GM12801 (cell line): ENCODE measurements around the gene FGD4.

ENCODE experiments used
- CTCF ChIP-seq: IDR thresholded peaks from one replicate; pipeline ENCODE4 v1.5.1; 2011; ENCODE audit warnings: control low read depth; ENCODE audit not compliant: insufficient read length; ENCODE audit errors: extremely low read depth

The FGD4 gene

DNA sequence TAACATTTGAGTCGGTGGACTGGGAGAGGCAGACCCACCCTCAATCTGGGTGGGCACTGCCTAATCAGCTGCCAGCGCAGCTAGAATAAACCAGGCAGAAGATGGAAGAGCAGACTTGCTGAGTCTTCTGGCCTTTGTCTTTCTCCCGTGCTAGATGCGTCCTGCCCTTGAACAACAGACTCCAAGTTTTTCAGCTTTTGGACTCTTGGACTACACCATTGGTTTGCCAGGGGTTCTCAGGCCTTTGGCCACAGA, 252.5 kb downstream of the FGD4 start:
- TF ChIP-seq CTCF = no peak

GRCh38 chr12:32659908-32660440, 260.6 kb downstream of the FGD4 start:
- TF ChIP-seq CTCF = no peak

- TF ChIP-seq CTCF = no peak
Observed at GRCh38 chr12:32661706-32662105, 262.3 kb downstream of the FGD4 start.

GRCh38 chr12:32662665-32663064, 263.3 kb downstream of the FGD4 start:
- no peak for TF ChIP-seq CTCF

GRCh38 chr12:32666018-32666417, 266.7 kb downstream of the FGD4 start:
- no peak for TF ChIP-seq CTCF

DNA sequence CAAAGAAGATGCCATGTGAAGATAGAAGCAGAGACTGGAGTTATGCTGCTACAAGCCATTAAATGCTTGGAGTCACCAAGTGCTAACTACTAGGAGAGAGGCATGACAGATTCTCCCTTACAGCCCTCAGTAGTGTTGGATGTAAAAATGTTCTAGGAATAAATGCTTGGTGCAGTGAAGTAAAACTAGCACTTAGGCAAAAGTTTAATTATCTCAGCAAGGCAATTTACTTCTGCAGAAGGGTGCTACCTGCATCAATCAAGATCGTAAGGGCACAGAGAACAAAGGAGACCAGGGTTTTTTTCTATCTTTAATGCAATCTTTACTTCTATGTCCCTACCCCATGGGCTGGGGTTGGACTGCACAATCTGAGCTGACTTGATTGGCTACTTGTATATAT, 270.2 kb downstream of the FGD4 start:
- no peak for TF ChIP-seq CTCF

- TF ChIP-seq CTCF = no peak
Observed at GRCh38 chr12:32671930-32672780, 272.8 kb downstream of the FGD4 start.
